DOHH2 (cell line): Measurements from ENCODE around the gene PLEKHG7.

Experiments used
- EZH2phosphoT487 ChIP-seq: fragments of 200-600 bp; sonication (generic); IDR thresholded peaks from 2 replicates; pipeline ENCODE4 v1.6.1; 2017; ENCODE audit warnings: borderline replicate concordance, mild to moderate bottlenecking, antibody characterized with exemption, low read length, moderate library complexity, mixed read lengths
- TF ChIP-seq, protein P1 (sequence below): fragments of 200-600 bp; sonication (generic); IDR thresholded peaks from one replicate; pipeline ENCODE4 v1.5.1; 2014; ENCODE audit warnings: antibody characterized with exemption, mild to moderate bottlenecking, low read depth, low read length; ENCODE audit not compliant: poor library complexity, severe bottlenecking

DNA sequence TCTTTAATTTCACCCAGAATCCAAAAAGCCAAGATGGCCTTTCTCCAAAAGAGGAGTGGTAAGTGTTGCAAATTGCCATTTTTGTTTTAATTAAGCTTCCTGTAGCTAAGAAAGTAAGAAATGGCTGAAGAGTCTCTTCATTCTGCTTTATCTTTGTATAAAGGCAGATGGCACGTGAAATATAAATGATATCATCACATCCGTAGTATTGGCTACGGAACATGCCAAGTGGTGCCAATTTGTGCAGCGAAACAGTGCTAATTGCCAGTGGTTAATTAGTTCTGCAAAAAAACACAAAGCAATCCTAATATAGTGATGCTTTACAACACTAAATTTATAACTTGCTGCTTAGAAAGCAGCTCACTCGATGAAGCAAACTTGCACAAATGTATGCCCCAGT, 29.4 kb downstream of the PLEKHG7 start:
- TF ChIP-seq, protein P1, sequence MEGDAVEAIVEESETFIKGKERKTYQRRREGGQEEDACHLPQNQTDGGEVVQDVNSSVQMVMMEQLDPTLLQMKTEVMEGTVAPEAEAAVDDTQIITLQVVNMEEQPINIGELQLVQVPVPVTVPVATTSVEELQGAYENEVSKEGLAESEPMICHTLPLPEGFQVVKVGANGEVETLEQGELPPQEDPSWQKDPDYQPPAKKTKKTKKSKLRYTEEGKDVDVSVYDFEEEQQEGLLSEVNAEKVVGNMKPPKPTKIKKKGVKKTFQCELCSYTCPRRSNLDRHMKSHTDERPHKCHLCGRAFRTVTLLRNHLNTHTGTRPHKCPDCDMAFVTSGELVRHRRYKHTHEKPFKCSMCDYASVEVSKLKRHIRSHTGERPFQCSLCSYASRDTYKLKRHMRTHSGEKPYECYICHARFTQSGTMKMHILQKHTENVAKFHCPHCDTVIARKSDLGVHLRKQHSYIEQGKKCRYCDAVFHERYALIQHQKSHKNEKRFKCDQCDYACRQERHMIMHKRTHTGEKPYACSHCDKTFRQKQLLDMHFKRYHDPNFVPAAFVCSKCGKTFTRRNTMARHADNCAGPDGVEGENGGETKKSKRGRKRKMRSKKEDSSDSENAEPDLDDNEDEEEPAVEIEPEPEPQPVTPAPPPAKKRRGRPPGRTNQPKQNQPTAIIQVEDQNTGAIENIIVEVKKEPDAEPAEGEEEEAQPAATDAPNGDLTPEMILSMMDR = no peak
- no peak for TF ChIP-seq EZH2phosphoT487
